GM12891 (cell line): ENCODE data around the gene GJC1.

Source experiments
- POLR2AphosphoS5 ChIP-seq: IDR thresholded peaks from 2 replicates; pipeline ENCODE4 v1.6.1; 2011; ENCODE audit warnings: low read depth, low read length, control low read depth
- SPI1 ChIP-seq: IDR thresholded peaks from 2 replicates; pipeline ENCODE4 v1.6.1; 2011; ENCODE audit warnings: low read depth, low read length, control low read depth

DNA sequence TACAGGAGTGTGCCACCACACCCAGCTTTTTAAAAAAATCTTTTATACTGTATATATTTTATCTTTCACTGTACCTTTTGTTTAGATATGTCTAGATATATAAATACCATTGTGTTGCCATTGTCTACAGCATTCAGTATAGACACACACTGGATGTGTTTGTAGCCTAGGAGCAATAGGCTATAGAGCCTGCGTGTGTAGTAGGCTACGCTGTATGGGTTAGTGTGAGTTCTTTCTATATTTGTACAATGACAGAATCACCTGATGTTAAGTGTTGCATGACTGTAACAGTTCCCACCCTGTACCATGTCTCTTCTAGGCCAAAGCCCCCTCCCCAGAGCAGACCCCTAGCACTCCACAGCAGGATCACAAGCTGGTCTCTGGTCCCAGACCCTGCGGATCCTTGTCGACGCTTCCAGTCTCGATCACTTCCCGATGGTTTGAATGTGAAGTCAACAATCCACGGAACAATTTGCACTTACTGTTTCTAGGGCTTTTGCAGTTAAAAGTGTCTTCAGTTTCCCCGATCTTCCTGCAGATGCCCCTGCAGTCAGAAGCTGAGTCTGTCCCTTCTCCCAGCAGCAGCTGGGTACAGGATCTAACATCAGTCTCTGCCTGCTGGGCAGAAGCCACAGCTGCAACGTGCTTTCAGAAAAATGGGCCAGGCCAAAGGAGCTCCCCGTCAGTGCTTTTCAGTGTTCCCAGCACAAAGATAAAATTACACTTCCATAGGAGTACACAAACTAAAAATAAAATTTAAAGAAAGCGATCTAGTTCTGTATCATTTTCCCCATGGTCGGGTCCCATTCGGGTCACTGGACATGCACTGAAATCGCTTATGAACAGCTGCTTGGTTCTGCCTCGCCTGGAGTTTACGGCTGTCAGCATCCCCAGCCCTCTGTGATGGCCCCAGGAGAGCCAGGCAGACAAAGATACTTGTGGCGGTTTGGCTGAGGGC, 35.9 kb downstream of the GJC1 start:
- TF ChIP-seq SPI1 (no peak), POLR2AphosphoS5 (no peak)
